ENCODE data around the gene MUC22. TPM values are rescaled to one million over a fixed set of nuclear protein-coding genes. Genes with fewer than 3 reads are reported as not detected.
"Not testable (repeated sequence)": the region's sequence is repeated elsewhere in the genome, so short reads cannot be mapped to it uniquely, and the experiment has no call there.

Gene MUC22
- total and polyA plus RNA-seq, 4 donors, result not detected

GRCh38 chr6:31067891-31068668, 57.8 kb downstream of the MUC22 start:
- not testable (repeated sequence) for H3K9me3 ChIP-seq (ENCODE audit: control insufficient read depth, insufficient read depth, low read length); H3K4me3 ChIP-seq (ENCODE audit: low read depth, low read length); DNase-seq (ENCODE audit: low read depth in 4 of 6, low spot score in 6 of 6); H3K27me3 ChIP-seq (ENCODE audit: control insufficient read depth, insufficient read depth, low read length); H3K36me3 ChIP-seq (ENCODE audit: control insufficient read depth, insufficient read depth, low read length)
- peaks cover 29% of the 10 kb centered on the region for H3K4me1 ChIP-seq (ENCODE audit: control insufficient read depth, insufficient read depth, low read length)
- 67% methylated on average over 1 of the region's 11 CpGs for WGBS (ENCODE audit: insufficient coverage)
- H3K27ac ChIP-seq (ENCODE audit: low read depth, low read length), result peak overlapping the region; percentile 93

DNA sequence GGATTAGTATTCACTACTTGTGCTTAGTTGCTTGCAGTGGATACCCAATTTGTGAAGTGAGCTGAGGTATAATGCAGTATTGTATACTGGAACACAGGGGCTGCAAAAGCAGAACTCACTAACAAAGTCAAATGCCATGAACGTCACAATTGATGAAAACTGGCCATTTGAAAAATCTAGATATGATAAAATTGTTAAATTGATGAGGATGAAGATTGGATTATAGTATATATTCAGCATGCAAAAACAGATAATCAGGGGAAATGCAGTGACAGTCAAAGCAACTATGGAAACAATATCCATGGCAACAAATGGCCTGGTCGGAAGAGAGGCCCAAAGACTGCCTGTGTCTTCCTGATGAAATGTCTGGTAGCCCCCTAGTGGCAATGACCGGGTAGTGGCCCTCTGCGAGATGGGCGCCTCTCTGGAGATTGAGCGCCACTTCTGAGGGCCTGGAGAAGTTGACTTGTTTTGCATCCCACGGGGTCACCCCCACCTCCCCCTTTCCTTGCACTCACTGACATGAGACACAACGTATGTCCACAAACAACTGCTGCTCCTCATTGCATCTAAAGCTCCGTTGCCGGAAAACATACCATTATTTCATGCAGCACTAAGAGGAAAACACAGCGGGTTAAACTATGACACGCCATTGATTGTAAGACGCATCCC, 58.5 kb downstream of the MUC22 start:
- Histone ChIP-seq H3K9me3 (ENCODE audit: control insufficient read depth, insufficient read depth, low read length) (no peaks in the 10 kb centered on the region), H3K27me3 (ENCODE audit: control insufficient read depth, insufficient read depth, low read length) (no peaks in the 10 kb centered on the region), H3K4me3 (ENCODE audit: low read depth, low read length) (no peak overlapping the region), H3K36me3 (ENCODE audit: control insufficient read depth, insufficient read depth, low read length) (no peaks in the 10 kb centered on the region), H3K27ac (ENCODE audit: low read depth, low read length) (peak overlapping the region; percentile 93), H3K4me1 (ENCODE audit: control insufficient read depth, insufficient read depth, low read length) (peaks cover 29% of the 10 kb centered on the region)
- under 1% methylated on average over 8 of the region's 13 CpGs for WGBS (ENCODE audit: insufficient coverage)
- DNase-seq (ENCODE audit: low read depth in 4 of 6, low spot score in 6 of 6), result peak; percentile 86 to 97 (median 90)

DNA sequence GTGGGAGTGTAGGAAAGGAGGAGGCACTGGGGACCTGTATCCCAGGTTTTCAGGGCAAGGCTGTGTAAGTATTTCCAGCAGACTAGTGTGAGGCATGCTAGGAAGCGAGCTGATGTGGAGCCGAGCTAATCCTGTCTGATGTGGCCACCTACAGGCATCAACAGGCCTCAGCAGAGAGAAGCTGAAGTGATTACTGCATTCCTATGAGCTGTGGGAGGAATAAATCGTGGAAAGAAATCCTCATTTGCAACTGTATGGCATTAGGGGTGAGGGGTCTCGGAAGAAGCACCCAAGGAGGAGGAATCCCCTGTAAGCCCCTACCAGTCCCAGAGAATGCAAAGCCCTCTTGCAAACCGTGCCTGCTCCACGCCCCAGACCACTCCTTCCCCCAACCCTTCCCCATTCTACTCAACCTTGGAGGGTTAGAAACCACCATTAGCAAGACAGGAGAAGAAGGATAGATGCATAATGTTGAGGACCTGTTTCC, 60.5 kb downstream of the MUC22 start:
- WGBS (ENCODE audit: insufficient coverage), result 0% methylated on average over 2 of the region's 6 CpGs
- Histone ChIP-seq H3K4me3 (ENCODE audit: low read depth, low read length) (no peak overlapping the region), H3K36me3 (ENCODE audit: control insufficient read depth, insufficient read depth, low read length) (no peaks in the 10 kb centered on the region), H3K27me3 (ENCODE audit: control insufficient read depth, insufficient read depth, low read length) (no peaks in the 10 kb centered on the region), H3K4me1 (ENCODE audit: control insufficient read depth, insufficient read depth, low read length) (peaks cover 22% of the 10 kb centered on the region), H3K27ac (ENCODE audit: low read depth, low read length) (peak overlapping the region; percentile 81), H3K9me3 (ENCODE audit: control insufficient read depth, insufficient read depth, low read length) (no peaks in the 10 kb centered on the region)
- peak in 3 of 6 donors; percentile 62 to 95 (median 87) for DNase-seq (ENCODE audit: low read depth in 4 of 6, low spot score in 6 of 6)

GRCh38 chr6:31074401-31074800, 64.1 kb downstream of the MUC22 start:
- Histone ChIP-seq H3K4me1 (ENCODE audit: control insufficient read depth, insufficient read depth, low read length) (peaks cover 18% of the 10 kb centered on the region), H3K9me3 (ENCODE audit: control insufficient read depth, insufficient read depth, low read length) (no peaks in the 10 kb centered on the region), H3K4me3 (ENCODE audit: low read depth, low read length) (no peak overlapping the region), H3K27me3 (ENCODE audit: control insufficient read depth, insufficient read depth, low read length) (no peaks in the 10 kb centered on the region), H3K36me3 (ENCODE audit: control insufficient read depth, insufficient read depth, low read length) (no peaks in the 10 kb centered on the region), H3K27ac (ENCODE audit: low read depth, low read length) (no peak overlapping the region)
- WGBS (ENCODE audit: insufficient coverage), result 94% methylated on average over 2 of the region's 4 CpGs
- no peak for DNase-seq (ENCODE audit: low read depth in 4 of 6, low spot score in 6 of 6)

DNA sequence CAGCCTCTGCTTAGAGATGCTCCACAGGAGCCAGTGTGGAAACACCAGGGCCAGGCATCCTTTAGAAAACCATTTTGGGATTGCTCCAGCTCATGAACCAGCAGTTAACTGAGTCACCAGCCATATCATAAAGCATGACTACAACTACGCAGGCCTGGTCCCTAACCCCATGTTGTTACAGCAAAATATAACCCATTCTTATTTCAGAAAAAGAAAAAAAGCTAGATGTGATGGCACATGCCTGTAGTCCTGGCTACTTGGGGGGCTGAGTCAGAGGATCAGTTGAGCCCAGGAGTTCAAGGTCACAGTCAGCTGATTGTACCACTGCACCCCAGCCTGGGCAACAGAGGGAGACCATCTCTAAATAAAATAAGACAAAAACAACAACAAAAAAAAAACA, 65.3 kb downstream of the MUC22 start:
- WGBS (ENCODE audit: insufficient coverage), result no CpG with 5 or more reads among the region's 1 CpG
- Histone ChIP-seq H3K9me3 (ENCODE audit: control insufficient read depth, insufficient read depth, low read length) (no peaks in the 10 kb centered on the region), H3K4me1 (ENCODE audit: control insufficient read depth, insufficient read depth, low read length) (peaks cover 17% of the 10 kb centered on the region), H3K27me3 (ENCODE audit: control insufficient read depth, insufficient read depth, low read length) (no peaks in the 10 kb centered on the region), H3K27ac (ENCODE audit: low read depth, low read length) (no peak overlapping the region), H3K4me3 (ENCODE audit: low read depth, low read length) (no peak overlapping the region), H3K36me3 (ENCODE audit: control insufficient read depth, insufficient read depth, low read length) (no peaks in the 10 kb centered on the region)
- DNase-seq (ENCODE audit: low read depth in 4 of 6, low spot score in 6 of 6), result no peak

GRCh38 chr6:31076611-31077010, 66.3 kb downstream of the MUC22 start:
- DNase-seq (ENCODE audit: low read depth in 4 of 6, low spot score in 6 of 6), result no peak
- Histone ChIP-seq H3K4me1 (ENCODE audit: control insufficient read depth, insufficient read depth, low read length) (peaks cover 13% of the 10 kb centered on the region), H3K27me3 (ENCODE audit: control insufficient read depth, insufficient read depth, low read length) (no peaks in the 10 kb centered on the region), H3K4me3 (ENCODE audit: low read depth, low read length) (no peak overlapping the region), H3K27ac (ENCODE audit: low read depth, low read length) (no peak overlapping the region), H3K36me3 (ENCODE audit: control insufficient read depth, insufficient read depth, low read length) (no peaks in the 10 kb centered on the region), H3K9me3 (ENCODE audit: control insufficient read depth, insufficient read depth, low read length) (no peaks in the 10 kb centered on the region)
- 60% methylated on average over 1 of the region's 4 CpGs for WGBS (ENCODE audit: insufficient coverage)

GRCh38 chr6:31079656-31080261, 69.5 kb downstream of the MUC22 start:
- Histone ChIP-seq H3K4me1 (ENCODE audit: control insufficient read depth, insufficient read depth, low read length) (peaks cover 6% of the 10 kb centered on the region), H3K27ac (ENCODE audit: low read depth, low read length) (no peak overlapping the region), H3K9me3 (ENCODE audit: control insufficient read depth, insufficient read depth, low read length) (no peaks in the 10 kb centered on the region), H3K36me3 (ENCODE audit: control insufficient read depth, insufficient read depth, low read length) (no peaks in the 10 kb centered on the region), H3K4me3 (ENCODE audit: low read depth, low read length) (peak overlapping the region; percentile 22), H3K27me3 (ENCODE audit: control insufficient read depth, insufficient read depth, low read length) (no peaks in the 10 kb centered on the region)
- DNase-seq (ENCODE audit: low read depth in 4 of 6, low spot score in 6 of 6), result peak in 3 of 6 donors; percentile 59 to 95 (median 92)
- 32% methylated on average over 19 of the region's 22 CpGs for WGBS (ENCODE audit: insufficient coverage)

- H3K4me3 ChIP-seq (ENCODE audit: low read depth, low read length), result no peak overlapping the region
- WGBS (ENCODE audit: insufficient coverage), result 68% methylated on average over 5 of the region's 6 CpGs
- no peak for DNase-seq (ENCODE audit: low read depth in 4 of 6, low spot score in 6 of 6)
- no peaks in the 10 kb centered on the region for H3K27me3 ChIP-seq (ENCODE audit: control insufficient read depth, insufficient read depth, low read length)
- no peaks in the 10 kb centered on the region for H3K9me3 ChIP-seq (ENCODE audit: control insufficient read depth, insufficient read depth, low read length)
- H3K36me3 ChIP-seq (ENCODE audit: control insufficient read depth, insufficient read depth, low read length), result no peaks in the 10 kb centered on the region
- peaks cover 6% of the 10 kb centered on the region for H3K4me1 ChIP-seq (ENCODE audit: control insufficient read depth, insufficient read depth, low read length)
- no peak overlapping the region for H3K27ac ChIP-seq (ENCODE audit: low read depth, low read length)
Measured at GRCh38 chr6:31081872-31082271, 71.6 kb downstream of the MUC22 start.

GRCh38 chr6:31083742-31084354, 73.6 kb downstream of the MUC22 start:
- Histone ChIP-seq H3K4me3 (ENCODE audit: low read depth, low read length) (no peak overlapping the region), H3K4me1 (ENCODE audit: control insufficient read depth, insufficient read depth, low read length) (peaks cover 6% of the 10 kb centered on the region), H3K36me3 (ENCODE audit: control insufficient read depth, insufficient read depth, low read length) (no peaks in the 10 kb centered on the region), H3K9me3 (ENCODE audit: control insufficient read depth, insufficient read depth, low read length) (no peaks in the 10 kb centered on the region), H3K27ac (ENCODE audit: low read depth, low read length) (no peak overlapping the region), H3K27me3 (ENCODE audit: control insufficient read depth, insufficient read depth, low read length) (no peaks in the 10 kb centered on the region)
- 29% methylated on average over 5 of the region's 8 CpGs for WGBS (ENCODE audit: insufficient coverage)
- no peak for DNase-seq (ENCODE audit: low read depth in 4 of 6, low spot score in 6 of 6)

Data from spinal cord (tissue), 10 donors.